Lower lobe of right lung (tissue), 2 donors: ENCODE measurements around the gene TYW1B. TPM values are rescaled to one million over a fixed set of nuclear protein-coding genes. Genes with fewer than 3 reads are reported as not detected.
"Not testable (repeated sequence)": the region's sequence is repeated elsewhere in the genome, so short reads cannot be mapped to it uniquely, and the experiment has no call there.

Experiments
- ATAC-seq, 2 donors: fragments of 200-7000 bp; cut with Tn5 transposase; one replicate each; pipeline ENCODE4 v1.9.1; 2020 to 2022; ENCODE audit warnings: mild to moderate bottlenecking in 2 of 2, moderate library complexity in 2 of 2
- DNase-seq: peaks from one replicate; pipeline ENCODE4 v3.0.0-alpha.2; 2020
- H3K27ac ChIP-seq: fragments of 200-600 bp; one replicate; pipeline ENCODE4 v1.8.0; 2022
- H3K27me3 ChIP-seq: fragments of 200-600 bp; one replicate; pipeline ENCODE4 v1.8.0; 2022; ENCODE audit warnings: low read depth
- H3K36me3 ChIP-seq: fragments of 200-600 bp; one replicate; pipeline ENCODE4 v1.8.0; 2022; ENCODE audit warnings: mild to moderate bottlenecking
- H3K4me1 ChIP-seq: fragments of 200-600 bp; one replicate; pipeline ENCODE4 v1.8.0; 2022
- H3K4me3 ChIP-seq: fragments of 200-600 bp; one replicate; pipeline ENCODE4 v1.8.0; 2022; ENCODE audit warnings: mild to moderate bottlenecking
- H3K9me3 ChIP-seq: fragments of 200-600 bp; one replicate; pipeline ENCODE4 v1.8.0; 2022
- CTCF ChIP-seq: fragments of 200-600 bp; IDR thresholded peaks from one replicate; pipeline ENCODE4 v1.8.0; 2022; ENCODE audit warnings: antibody characterized with exemption, mild to moderate bottlenecking
- intact Hi-C: fragments of 100-400 bp; cut with DNase I; formaldehyde crosslinking; loops from one replicate; pipeline ENCODE4 v1.11.0; 2022
- total RNA-seq: library from RNA; stranded (reverse); fragmentation: NEBNext Ultra II Directional; extraction: Animal tissue kit (Norgen Biotek cat#: 25700); gene quantifications from one replicate; pipeline ENCODE4 v1.2.1, GENCODE V29; 2021
- donor health status: DM: no; HTN: yes; CAD: no; lungs with severe emphysema.

TYW1B gene
- total RNA-seq, 1 donor from 2014 or later = 6.8 TPM

- H3K4me3 ChIP-seq, H3K36me3 ChIP-seq, H3K27me3 ChIP-seq, H3K27ac ChIP-seq, intact Hi-C loops, H3K4me1 ChIP-seq, DNase-seq, H3K9me3 ChIP-seq, ATAC-seq: not testable (repeated sequence)
Measured at GRCh38 chr7:72605863-72606431, 222.1 kb downstream of the TYW1B start.

GRCh38 chr7:72604771-72605611 lies 223.0 kb downstream of the TYW1B start:
- DNase-seq, H3K4me3 ChIP-seq, intact Hi-C loops, H3K9me3 ChIP-seq, ATAC-seq, H3K36me3 ChIP-seq, H3K27ac ChIP-seq, H3K27me3 ChIP-seq, H3K4me1 ChIP-seq: not testable (repeated sequence)

DNA sequence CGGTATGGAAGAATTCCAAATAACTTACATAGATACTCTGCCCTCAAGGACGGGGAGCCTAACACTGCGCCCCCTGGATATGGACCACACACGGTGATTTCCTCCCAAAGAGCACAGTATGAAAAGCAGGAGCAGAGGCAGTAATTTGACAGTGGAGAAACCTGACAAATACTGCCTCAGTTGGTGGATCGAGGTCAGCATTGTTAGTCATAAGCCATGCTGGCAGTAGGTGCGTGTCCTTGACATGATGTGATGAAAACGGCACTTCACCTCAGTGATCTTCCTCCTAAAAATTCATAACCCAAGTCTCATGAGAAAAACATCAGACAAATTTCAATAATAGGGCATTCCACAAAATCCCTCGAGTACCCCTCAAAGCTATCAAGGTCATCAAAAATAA lies 224.5 kb downstream of the TYW1B start:
- intact Hi-C loops, H3K27ac ChIP-seq, H3K4me3 ChIP-seq, DNase-seq, H3K4me1 ChIP-seq, H3K36me3 ChIP-seq, ATAC-seq, H3K27me3 ChIP-seq, H3K9me3 ChIP-seq: not testable (repeated sequence)

GRCh38 chr7:72603073-72603472 lies 224.9 kb downstream of the TYW1B start:
- no peak for ATAC-seq
- Histone ChIP-seq H3K27ac (no peak overlapping the region), H3K27me3 (no peaks in the 10 kb centered on the region), H3K9me3 (no peaks in the 10 kb centered on the region), H3K4me1 (no peaks in the 10 kb centered on the region), H3K4me3 (no peak overlapping the region), H3K36me3 (no peaks in the 10 kb centered on the region)
- intact Hi-C loops = no loop called here
- no peak for TF ChIP-seq CTCF
- no peak for DNase-seq

DNA sequence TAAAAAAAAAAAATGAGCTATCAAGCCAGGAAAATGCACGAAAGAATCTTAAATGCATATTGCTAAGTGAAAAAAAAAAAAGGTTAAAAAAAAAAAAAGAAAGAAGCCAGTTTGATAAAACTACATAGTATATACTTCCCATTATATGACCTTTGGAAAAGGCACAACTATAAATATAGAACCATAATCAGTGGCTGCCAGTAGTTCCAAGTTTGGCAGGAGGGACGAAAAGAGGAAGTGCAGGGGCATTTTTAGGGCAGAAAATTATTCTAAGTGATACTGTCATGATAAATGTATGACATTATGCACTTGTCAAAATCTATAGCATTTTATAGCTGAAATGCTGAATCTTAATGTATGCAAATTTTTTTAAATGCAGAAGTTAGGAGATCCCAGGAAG lies 226.3 kb downstream of the TYW1B start:
- ATAC-seq, H3K27ac ChIP-seq, intact Hi-C loops, H3K9me3 ChIP-seq, DNase-seq, H3K4me1 ChIP-seq, H3K27me3 ChIP-seq, H3K36me3 ChIP-seq, H3K4me3 ChIP-seq: not testable (repeated sequence)

DNA sequence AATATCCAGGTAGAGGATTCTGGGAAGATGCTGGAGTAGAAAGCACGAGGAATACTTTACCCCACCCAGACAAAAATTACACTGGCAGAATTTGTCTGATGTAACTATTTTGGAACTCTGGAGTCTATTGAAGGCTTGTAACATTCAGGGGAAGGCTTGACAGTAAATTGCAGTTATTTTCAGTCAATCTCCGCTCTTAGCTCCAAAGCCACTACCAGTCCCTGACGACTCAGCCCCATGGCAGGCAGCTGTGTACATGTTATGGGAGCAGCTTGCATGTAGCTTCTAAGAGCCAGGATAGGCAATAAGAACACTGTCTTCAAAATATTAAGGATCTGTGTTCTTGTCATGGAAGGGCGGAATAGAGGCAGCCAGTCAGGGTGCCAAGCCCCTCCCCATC lies 238.0 kb downstream of the TYW1B start:
- H3K9me3 ChIP-seq, ATAC-seq, DNase-seq, H3K27ac ChIP-seq, H3K36me3 ChIP-seq, H3K4me3 ChIP-seq, H3K27me3 ChIP-seq, H3K4me1 ChIP-seq, intact Hi-C loops: not testable (repeated sequence)

DNA sequence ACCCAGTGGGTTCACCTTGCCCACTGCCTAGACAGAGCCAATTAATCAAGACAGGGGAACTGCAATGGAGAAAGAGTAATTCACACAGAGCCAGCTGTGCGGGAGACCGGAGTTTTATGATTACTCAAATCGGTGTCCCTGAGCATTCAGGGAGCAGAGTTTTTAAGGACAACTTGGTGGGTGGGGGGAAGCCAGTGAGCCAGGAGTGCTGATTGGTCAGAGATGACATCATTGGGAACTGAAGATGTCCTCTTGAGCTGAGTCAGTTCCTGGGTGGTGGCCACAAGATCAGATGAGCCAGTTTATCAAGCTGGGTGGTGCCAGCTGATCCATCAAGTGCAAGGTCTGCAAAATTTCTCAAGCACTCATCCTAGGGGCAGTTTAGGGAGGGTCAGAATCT lies 240.7 kb downstream of the TYW1B start:
- H3K9me3 ChIP-seq, intact Hi-C loops, ATAC-seq, H3K4me1 ChIP-seq, H3K27ac ChIP-seq, H3K27me3 ChIP-seq, H3K4me3 ChIP-seq, H3K36me3 ChIP-seq, DNase-seq: not testable (repeated sequence)

DNA sequence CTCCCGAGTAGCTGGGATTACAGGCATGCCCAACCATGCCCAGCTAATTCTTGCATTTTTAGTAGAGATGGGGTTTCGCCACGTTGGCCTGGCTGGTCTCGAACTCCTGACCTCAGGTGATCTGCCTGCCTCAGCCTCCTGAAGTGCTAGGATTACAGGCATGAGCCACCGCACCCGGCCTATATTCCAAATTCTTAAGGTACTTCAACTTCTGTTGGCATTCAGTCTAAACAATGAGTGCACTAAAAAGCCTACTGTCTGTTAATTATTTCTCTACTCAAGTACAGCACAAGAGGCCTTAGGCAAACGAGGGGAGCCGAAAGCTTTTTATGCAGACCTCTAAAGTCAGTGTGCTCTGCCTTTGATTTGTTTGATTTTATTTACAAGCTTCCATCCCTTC lies 243.4 kb downstream of the TYW1B start:
- H3K27ac ChIP-seq, H3K27me3 ChIP-seq, H3K4me3 ChIP-seq, H3K9me3 ChIP-seq, H3K36me3 ChIP-seq, H3K4me1 ChIP-seq, intact Hi-C loops: not testable (repeated sequence)
- peak; percentile 44 for DNase-seq
- ATAC-seq = peak; percentile 79 to 89

DNA sequence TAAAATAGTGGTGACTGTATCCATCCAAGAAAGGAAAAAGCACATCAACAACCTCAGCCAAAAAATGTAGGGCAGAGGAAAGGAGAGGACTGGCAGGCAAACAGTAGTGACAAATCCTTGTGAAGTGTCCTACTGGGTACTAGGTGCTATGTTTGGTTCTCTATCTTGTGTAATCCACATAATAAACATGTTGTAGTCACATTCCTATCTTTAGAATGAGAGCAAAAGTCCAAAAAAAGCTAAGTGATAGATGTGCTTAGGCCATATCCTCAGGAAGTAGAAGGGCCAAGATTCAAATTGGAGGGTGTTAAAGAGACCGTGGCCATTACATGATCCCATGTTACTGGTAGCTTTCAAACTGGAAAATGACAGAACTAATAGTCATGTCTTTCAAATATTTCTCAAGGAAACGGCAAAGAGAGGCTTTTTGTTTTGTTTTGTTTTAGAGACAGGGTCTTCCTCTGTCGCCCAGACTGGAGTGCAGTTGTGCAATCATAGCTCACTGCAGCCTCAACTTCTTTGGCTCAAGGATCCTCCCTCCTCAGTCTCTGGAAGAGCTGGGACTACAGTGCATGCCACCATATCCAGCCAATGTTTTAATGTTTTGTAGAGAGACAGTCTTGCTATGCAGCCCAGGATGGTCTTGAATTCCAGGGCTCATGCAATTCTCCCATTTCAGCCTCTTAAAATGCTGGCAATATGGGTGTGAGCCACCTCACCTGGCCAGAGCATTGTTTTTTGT lies 244.2 kb downstream of the TYW1B start:
- H3K9me3 ChIP-seq, H3K27ac ChIP-seq, H3K27me3 ChIP-seq, H3K4me1 ChIP-seq, H3K4me3 ChIP-seq, intact Hi-C loops, H3K36me3 ChIP-seq, DNase-seq: not testable (repeated sequence)
- peak; percentile 68 to 77 for ATAC-seq

GRCh38 chr7:72580142-72580770 lies 247.7 kb downstream of the TYW1B start:
- H3K27me3 ChIP-seq, ATAC-seq, DNase-seq, H3K27ac ChIP-seq, intact Hi-C loops, H3K4me1 ChIP-seq, H3K9me3 ChIP-seq, H3K4me3 ChIP-seq, H3K36me3 ChIP-seq: not testable (repeated sequence)
